Stimulated activated CD4-positive, alpha-beta T cell treated with anti-CD3 and anti-CD28 coated beads, Interleukin-15, amount 100 ng/mL, for 24 hours (primary cell): ENCODE data around the gene HSD17B3.
A peak's percentile ranks its signal among the peaks of the same experiment; 100 is the strongest.

ENCODE experiments used
- DNase-seq: peaks from one replicate; pipeline ENCODE4 v3.0.0-alpha.2; 2020

Gene HSD17B3

GRCh38 chr9:96232539-96233241, 69.3 kb downstream of the HSD17B3 start:
- DNase-seq: peak; percentile 54

- DNase-seq: no peak
Observed at GRCh38 chr9:96232164-96232538, 69.8 kb downstream of the HSD17B3 start.

GRCh38 chr9:96230002-96230401, 72.0 kb downstream of the HSD17B3 start:
- DNase-seq: no peak

GRCh38 chr9:96222132-96222531, 79.8 kb downstream of the HSD17B3 start:
- no peak for DNase-seq

DNA sequence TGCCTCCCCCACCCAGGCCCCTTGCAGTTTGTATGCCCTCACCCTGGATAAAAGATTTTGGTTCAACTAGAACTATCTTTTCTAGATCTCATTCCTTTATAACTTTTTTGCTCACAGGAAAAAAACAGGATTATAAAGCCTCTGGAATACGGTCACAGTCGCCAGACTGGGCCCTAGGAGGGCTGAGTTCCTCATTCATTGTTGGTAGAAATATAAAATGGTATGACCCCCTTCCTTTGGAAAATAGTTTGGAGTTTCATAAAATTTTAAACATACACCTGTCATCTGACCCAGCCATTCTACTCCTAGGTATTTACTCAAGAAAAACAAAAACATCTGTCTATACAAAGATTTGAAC, 82.1 kb downstream of the HSD17B3 start:
- DNase-seq: no peak

DNA sequence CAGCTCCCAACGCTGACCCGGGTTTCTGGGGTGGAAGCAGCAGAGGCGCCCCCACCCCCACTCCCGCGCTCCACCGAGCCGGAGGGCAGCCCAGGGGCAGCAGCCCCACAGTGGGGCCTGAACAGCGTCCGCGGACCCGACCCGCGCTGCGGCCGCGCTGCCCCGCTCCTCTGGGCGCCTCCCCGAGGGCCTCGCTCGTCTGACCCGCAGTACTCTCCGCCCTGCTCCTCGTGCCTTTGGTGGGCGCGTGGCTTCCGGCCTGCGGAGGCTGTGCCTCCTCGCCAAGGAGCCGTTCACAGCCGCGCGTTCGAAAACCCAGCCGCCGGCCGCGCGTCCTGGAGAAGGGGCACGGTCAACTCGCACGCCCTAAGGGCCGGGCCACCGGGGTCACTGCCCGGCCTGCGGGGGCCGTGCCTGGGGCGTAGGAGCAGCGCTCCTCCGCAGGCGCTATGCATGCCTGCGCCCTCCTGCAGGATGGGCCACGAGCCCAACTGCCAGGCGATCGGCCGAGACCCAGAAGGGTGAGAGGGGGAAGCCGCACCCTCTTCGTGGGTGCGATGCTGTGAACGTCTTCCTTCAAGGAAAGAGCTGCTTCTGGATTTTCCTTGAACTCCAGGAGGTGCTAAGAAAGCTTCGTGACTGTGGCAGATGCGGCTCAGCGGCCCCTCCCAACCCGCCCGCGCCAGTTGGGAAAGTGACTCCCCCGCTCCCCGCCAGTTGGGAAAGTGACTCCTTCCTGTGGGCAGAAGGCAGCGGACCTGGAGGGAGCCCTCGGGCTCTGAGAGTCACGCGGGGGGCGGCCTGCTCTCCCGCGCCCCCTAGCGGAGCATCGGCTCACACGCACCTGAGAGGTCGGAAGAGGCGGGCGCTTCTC, 82.7 kb downstream of the HSD17B3 start:
- peak; percentile 49 for DNase-seq

GRCh38 chr9:96217754-96218693, 84.0 kb downstream of the HSD17B3 start:
- peak; percentile 83 for DNase-seq

- no peak for DNase-seq
Observed at GRCh38 chr9:96217294-96217707, 84.7 kb downstream of the HSD17B3 start.

- no peak for DNase-seq
Observed at GRCh38 chr9:96216583-96216982, 85.4 kb downstream of the HSD17B3 start.

- DNase-seq: no peak
Observed at GRCh38 chr9:96215841-96216240, 86.1 kb downstream of the HSD17B3 start.

DNA sequence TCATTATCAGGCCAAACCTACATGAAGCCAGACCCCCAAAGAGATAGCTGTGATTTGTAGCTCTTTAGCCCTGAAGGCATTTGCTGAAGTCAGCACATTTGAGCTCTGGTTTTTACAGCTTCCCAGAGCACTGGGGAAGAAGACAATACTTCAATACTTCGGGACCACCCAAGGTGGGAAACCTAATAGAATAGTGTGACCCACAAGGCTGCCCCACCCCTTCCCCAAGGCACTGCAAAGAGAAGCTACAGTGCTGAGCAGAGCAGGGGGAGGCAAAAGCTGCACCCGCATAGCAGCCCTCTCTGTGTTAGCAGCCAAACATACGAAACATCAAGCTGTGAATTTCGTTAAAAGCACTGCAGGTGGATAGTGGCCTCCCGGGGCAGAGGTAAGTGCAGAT, 87.3 kb downstream of the HSD17B3 start:
- no peak for DNase-seq

DNA sequence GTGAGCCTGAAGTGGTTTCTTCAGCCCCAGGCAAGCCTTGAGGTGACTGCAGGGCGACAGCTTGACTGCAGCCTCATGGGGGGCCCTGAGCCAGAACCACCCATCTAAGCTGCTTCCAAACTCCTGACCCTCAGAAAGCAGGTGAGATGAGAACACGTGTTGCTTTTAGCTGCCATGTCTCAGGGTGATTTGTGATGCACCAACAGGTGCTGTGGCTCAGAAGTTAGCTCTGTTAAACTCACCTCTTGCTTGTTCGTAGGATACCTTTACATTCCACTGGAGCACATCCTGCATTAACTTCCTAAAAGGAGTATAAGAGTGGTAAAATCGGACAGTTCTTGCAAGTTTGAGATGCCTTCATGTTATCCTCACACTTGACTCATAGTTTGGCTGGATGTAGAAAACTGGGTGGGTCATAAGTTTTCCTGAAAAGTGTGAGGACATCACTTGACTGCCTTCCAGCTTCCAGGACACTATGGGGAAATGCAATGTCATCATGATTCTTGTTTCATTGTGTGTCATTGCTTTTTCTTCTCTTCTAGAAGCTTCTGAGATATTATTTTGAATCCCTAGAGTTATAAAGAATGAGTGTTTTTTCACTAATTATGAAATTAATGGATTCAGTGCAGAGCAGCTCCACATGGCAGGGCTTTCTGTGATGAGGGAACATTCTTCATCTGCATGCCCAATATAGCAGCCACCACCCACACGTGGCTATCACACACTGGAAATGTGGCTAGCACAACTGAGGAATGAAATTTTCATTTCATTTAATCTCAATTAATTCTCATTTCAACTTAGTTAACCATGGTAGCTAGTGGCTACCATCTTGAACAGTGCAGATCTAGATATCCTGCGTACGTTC, 92.3 kb downstream of the HSD17B3 start:
- DNase-seq: no peak

DNA sequence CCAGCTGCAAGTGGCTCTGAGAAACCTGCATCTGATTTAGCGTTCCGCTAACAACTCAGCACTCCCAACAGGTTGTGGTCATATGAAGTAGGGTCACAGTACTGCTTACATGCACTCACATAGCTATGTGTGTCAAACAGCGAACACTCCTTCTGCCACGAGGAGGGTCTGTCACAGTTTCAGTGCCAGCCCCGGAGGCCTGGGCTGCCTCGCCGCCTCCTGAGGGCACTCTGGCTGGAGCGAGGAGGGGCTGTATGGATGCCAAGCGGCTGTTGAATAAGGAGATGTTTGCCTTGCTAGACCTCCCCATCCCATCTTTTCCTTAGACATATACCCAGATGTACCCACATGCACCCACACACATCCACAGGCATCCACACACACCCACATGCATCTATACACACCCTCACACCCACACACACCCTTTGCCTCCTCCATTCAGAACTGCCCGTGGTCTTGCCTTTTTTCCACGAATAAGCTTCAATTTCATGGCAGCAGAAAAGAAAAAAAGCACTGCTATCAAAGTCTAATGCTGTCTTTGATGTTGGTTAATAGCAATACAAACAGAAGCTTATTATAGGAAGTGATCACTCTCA, 95.7 kb downstream of the HSD17B3 start:
- no peak for DNase-seq

- no peak for DNase-seq
Observed at GRCh38 chr9:96204853-96205252, 97.1 kb downstream of the HSD17B3 start.

- DNase-seq: no peak
Observed at GRCh38 chr9:96203867-96204501, 98.0 kb downstream of the HSD17B3 start.

DNA sequence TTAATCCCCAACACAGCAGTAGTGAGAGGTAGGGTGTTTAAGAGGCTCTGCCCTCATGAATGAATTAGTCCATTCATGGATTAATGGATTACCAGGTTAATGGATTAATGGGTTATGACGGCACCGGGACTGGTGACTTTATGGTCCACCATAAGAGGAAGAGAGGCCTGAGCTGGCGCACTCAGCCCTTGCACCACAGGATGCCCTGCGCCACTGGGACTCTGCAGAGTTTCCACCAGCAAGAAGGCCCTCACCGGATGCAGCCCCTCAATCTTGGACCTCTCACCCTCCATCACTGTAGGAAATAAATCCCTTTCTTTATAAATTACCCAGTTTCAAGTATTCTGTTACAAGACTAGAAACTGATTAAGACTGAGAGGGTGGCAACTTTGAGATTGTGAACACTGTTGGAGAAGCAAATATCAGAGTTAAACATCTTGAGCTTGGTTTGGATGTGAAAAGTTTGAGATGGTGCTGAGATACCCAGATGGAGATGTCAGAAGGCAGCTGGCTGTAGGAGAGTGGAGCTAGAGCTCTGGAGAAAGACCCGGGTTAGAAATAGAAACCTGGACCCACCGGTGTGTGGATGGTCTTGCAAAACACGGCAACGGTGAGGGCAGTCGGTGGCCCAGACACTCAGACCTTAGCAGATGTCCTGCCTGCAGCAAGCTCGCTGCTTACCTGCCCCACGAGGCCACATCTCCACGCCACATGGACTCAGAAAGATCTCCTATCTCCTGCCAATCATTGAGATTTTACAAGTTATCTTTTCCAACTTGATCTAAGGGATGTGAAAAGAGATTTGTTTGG, 98.8 kb downstream of the HSD17B3 start:
- DNase-seq: no peak

DNA sequence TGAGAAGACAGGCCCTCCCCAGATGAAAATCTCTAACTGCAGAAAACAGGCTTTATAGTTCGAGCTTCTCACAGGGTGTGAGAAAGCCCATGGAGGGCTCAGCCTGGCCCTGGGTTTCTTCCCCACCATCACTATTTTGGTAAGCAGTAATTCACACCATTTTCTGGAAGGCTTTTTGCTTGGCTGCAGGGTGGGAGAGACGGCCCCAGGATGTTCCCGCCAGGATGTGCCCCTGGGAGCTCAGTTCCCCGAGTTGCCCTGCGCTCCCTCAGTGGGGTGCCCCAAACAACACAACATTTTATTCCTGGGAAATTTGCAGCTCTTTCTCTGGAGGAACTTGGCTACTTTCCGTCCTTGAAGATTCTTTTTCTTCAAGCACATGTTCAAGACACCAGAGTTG, 100.8 kb downstream of the HSD17B3 start:
- no peak for DNase-seq

- DNase-seq: no peak
Observed at GRCh38 chr9:96199006-96199405, 103.0 kb downstream of the HSD17B3 start.

DNA sequence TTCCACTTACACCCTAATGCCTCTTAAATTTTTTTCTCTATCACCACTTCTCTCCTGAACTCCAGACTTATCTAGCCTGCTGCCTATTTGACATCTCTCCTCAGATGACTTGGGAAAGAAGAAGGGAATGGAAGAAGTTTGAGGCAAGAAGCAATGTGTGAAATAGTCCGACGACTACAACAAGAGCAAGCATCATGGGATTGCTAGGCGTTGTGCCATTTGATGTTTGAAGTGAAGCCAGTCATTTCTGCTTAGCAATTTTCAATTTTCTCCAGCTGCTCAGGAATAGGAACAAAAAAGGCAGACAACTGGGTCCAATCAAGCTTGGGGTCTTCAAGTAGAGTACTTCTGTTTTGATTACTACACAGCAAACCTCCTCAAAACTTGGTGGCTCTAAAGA, 106.4 kb downstream of the HSD17B3 start:
- DNase-seq: no peak

DNA sequence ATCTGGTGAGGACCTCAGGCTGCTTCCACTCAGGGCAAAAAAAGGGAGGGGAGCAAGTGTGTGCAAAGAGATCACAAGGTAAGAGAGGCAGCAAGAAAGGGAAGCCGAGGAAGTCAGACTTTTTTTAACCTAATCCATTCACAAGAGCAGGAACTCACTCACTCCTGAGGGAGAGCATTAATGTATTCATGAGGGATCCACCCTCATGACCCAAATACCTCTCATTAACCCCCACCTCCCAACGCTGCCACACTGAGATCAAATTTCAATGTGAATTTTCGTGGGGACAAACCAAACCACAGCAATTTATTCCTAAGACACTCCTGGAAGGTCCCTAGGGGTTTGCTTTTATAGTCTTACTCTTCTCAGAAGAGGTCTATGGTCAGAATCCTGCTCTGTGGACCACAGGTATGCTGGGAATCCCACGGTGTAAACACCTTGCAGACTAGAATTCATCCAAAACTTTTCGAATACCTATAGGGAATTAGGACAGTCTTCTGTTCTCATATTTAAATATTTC, 108.7 kb downstream of the HSD17B3 start:
- DNase-seq: no peak
